ENCODE data around the gene ALOX12.
"Not testable (repeated sequence)": the region's sequence is repeated elsewhere in the genome, so short reads cannot be mapped to it uniquely, and the experiment has no call there.

DNA sequence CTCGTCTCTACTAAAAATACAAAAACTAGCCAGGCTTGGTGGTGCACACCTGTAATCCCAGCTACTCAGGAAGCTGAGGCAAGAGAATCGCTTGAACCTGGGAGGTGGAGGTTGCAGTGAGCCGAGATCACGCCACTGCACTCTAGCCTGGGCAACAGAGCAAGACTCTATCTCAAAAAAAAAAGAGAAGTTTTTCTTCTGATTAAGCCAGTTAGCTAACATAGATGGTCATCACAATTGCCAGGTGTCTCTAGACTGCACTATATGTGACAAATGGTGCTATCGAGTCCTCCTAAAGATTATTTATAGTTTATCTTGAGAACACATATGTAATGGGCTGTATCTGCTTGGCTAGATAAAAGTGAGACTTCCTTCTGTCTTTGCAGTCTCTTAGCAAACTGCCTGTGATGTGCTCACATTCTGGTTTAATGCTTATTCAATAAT, 2.2 kb upstream of the ALOX12 start:
- not testable (repeated sequence) for TF ChIP-seq GABPA (IDR thresholded peaks at IDR 0.05 in 1 of 2, conservative IDR thresholded peaks at IDR 0.05 in 1 of 2); YY1 (IDR thresholded peaks at IDR 0.05)
- TF ChIP-seq, protein P1, sequence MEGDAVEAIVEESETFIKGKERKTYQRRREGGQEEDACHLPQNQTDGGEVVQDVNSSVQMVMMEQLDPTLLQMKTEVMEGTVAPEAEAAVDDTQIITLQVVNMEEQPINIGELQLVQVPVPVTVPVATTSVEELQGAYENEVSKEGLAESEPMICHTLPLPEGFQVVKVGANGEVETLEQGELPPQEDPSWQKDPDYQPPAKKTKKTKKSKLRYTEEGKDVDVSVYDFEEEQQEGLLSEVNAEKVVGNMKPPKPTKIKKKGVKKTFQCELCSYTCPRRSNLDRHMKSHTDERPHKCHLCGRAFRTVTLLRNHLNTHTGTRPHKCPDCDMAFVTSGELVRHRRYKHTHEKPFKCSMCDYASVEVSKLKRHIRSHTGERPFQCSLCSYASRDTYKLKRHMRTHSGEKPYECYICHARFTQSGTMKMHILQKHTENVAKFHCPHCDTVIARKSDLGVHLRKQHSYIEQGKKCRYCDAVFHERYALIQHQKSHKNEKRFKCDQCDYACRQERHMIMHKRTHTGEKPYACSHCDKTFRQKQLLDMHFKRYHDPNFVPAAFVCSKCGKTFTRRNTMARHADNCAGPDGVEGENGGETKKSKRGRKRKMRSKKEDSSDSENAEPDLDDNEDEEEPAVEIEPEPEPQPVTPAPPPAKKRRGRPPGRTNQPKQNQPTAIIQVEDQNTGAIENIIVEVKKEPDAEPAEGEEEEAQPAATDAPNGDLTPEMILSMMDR (IDR thresholded peaks at IDR 0.05; ENCODE audit: low read depth, low read length, missing input control), result not testable (repeated sequence)
- TF ChIP-seq, protein P2, sequence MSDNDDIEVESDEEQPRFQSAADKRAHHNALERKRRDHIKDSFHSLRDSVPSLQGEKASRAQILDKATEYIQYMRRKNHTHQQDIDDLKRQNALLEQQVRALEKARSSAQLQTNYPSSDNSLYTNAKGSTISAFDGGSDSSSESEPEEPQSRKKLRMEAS (IDR thresholded peaks at IDR 0.05), result not testable (repeated sequence)

Data from liver (tissue), 3 donors.